Central memory CD8-positive, alpha-beta T cell (primary cell): ENCODE results near the gene LSM10.
A peak's percentile ranks its signal among the peaks of the same experiment; 100 is the strongest.

Experiments
- ATAC-seq: fragments of 150-1000 bp; cut with Tn5 transposase; replicated peaks from 2 replicates; pipeline ENCODE4 v1.10.0; 2022; ENCODE audit warnings: mild to moderate bottlenecking, moderate FRiP score, moderate number of reproducible peaks; ENCODE audit not compliant: poor library complexity, severe bottlenecking; ENCODE audit errors: extremely low read depth
- DNase-seq, 2 donors: peaks; one replicate each; pipeline ENCODE4 v3.0.0; 2021; ENCODE audit warnings: low spot score in 2 of 2
- H3K27ac Mint-ChIP-seq: one replicate; pipeline ENCODE4 v1.8.0; 2022; ENCODE audit warnings: low read depth, mild to moderate bottlenecking, moderate library complexity, mixed read lengths
- H3K27me3 Mint-ChIP-seq: one replicate; pipeline ENCODE4 v1.8.0; 2022; ENCODE audit warnings: mixed read lengths
- H3K36me3 Mint-ChIP-seq: one replicate; pipeline ENCODE4 v1.8.0; 2022; ENCODE audit warnings: mild to moderate bottlenecking, moderate library complexity, mixed read lengths; ENCODE audit not compliant: insufficient read depth
- H3K4me1 Mint-ChIP-seq: one replicate; pipeline ENCODE4 v1.8.0; 2022; ENCODE audit warnings: mixed read lengths
- H3K4me3 Mint-ChIP-seq: one replicate; pipeline ENCODE4 v1.8.0; 2022; ENCODE audit warnings: mild to moderate bottlenecking, moderate library complexity, mixed read lengths
- H3K9me3 Mint-ChIP-seq: one replicate; pipeline ENCODE4 v1.8.0; 2022; ENCODE audit warnings: mixed read lengths

LSM10 gene

DNA sequence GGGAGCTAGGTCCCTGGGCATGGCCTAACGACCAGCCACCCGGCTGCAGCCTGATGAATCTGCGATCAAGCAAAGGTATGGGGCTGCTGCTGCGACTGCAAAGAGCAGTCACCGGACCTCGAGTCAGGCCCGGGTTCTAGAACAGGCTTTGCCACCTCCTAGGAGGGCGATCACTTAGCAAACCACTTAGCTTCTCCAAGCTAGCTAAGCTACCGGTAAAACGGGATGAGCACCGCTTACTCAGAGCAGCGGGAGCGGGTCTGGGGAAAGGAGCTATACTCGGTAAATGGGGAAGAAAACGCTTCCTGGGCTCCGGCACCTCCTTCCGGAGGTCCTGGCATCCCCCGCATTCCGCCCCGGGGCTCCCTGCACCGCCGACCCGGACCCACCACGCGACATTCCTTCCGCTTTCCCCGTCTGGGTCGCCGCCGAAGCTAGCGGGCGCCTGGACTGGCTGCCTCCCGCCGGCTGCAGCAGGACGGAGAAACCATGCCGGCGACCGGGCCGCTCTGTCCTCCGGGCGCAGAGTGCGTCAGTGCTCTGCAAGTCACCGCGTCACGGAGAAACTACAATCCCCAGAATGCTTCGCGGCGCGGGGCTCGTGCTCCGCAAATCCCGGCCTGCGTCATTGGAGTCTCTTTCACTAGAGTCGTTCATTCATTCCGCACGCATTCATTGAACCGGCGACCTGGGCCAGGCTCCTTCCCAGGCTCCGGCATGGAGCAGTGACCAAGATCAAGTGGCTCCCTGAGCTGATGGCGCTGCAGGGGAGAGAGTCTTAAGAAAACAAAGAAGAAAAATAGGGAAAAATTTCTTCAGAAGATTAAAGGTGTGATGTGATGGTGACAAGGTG is at the start of gene LSM10:
LSM10 (minus strand) TSS at position 531 of the 853 bp plus-strand sequence. CDS start 3,779 bp downstream, outside the sequence.
- H3K9me3 Mint-ChIP-seq = no peaks in the 10 kb centered on the region
- H3K36me3 Mint-ChIP-seq = peaks cover 25% of the 10 kb centered on the region
- H3K4me3 Mint-ChIP-seq = peak within 1 kb of the TSS; percentile 99
- ATAC-seq (peak; percentile 91), DNase-seq (peak; percentile 78 to 80)
- peaks cover 26% of the 10 kb centered on the region for H3K4me1 Mint-ChIP-seq
- H3K27ac Mint-ChIP-seq = peak within 1 kb of the TSS; percentile 99
- H3K27me3 Mint-ChIP-seq = no peaks in the 10 kb centered on the region

DNA sequence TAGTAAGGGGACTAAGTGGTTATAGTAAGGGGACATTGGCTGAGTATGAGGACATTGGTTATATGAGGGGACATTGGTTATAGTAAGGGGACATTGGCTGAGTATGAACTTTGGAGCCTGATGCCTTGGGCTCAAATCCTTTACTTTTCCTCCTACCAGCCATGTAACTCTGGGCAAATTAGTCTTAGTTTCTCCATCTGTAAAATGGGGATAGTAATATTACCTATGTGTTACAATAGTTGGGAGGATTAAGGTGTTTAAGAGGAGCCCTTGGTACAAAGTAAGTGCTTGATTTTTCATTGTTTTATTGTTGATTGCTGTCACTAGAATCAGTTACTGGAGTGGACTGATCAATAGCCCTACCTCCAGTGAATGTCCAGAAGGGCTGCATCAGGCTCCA is 49.7 kb upstream of the LSM10 start:
- DNase-seq (no peak), ATAC-seq (no peak)
- Mint-ChIP-seq H3K27me3 (no peaks in the 10 kb centered on the region), H3K27ac (no peak overlapping the region), H3K36me3 (peaks cover 13% of the 10 kb centered on the region), H3K4me1 (peaks cover 17% of the 10 kb centered on the region), H3K9me3 (no peaks in the 10 kb centered on the region), H3K4me3 (no peak overlapping the region)

DNA sequence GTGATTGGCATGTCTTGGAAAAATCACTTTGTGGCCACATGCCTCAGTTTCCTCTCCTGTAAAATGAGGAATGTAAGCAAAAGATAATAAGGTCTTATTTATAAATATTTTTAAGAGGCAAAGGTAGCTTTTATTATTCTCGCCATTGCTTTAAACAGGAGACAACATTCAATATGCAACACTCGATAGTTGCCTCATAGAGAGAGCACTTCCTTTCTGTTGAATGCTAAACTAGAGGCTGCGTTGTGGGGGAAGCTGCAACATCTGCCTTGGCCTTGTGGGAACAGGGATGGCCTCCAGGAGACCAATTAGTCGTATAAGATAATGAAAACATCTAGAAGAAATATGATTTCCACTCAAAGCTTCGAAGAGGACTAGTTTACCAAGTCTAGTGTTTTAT is 49.0 kb upstream of the LSM10 start:
- no peaks in the 10 kb centered on the region for H3K27me3 Mint-ChIP-seq

DNA sequence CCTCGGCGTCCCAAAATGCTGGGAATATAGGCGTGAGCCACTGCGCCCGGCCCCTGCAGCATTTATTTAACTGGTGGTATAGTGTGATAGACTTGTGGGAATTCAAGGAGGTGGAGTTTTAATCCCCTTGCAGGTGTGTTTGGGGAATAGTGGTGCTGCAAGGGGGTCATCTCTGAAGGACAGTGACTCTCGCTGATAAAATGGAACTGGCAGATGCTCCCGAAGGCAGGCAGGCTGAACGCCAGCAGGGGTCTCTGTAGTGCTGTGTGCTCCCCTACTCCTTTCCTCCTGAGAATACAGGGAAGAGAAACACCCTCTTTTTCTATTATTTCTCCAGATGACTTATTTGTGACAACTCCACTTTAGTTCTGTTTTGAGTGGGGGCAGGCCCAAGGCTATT is 48.6 kb upstream of the LSM10 start:
- no peaks in the 10 kb centered on the region for H3K9me3 Mint-ChIP-seq
- H3K4me1 Mint-ChIP-seq = peaks cover 11% of the 10 kb centered on the region
- no peak for DNase-seq
- H3K27me3 Mint-ChIP-seq = no peaks in the 10 kb centered on the region
- no peak overlapping the region for H3K27ac Mint-ChIP-seq
- H3K36me3 Mint-ChIP-seq = peaks cover 9% of the 10 kb centered on the region
- ATAC-seq = no peak
- no peak overlapping the region for H3K4me3 Mint-ChIP-seq

More for the DNA sequence above, 49.0 kb upstream of the LSM10 start:
- H3K4me1 Mint-ChIP-seq = peaks cover 15% of the 10 kb centered on the region
- ATAC-seq (no peak), DNase-seq (no peak)
- peaks cover 13% of the 10 kb centered on the region for H3K36me3 Mint-ChIP-seq
- no peak overlapping the region for H3K27ac Mint-ChIP-seq
- no peak overlapping the region for H3K4me3 Mint-ChIP-seq
- H3K9me3 Mint-ChIP-seq = no peaks in the 10 kb centered on the region

DNA sequence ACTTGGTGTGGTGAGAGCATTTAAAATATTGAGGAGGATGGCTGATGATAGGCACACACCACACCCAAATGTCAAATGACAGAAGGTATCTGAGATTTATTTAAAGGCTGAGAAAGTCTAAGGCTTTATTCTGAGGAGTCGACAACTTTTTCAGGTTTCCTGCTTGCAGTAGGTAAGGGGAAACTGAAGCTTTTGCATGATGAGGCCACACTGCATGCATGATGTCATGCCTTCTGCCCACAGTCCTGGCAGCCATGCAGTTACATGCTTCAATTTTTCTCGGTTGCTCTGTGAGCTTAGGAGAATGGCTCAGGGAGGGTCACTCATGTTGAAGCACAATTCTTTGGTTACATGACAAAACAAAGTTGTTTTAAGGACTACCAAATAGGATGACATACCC is 45.6 kb upstream of the LSM10 start:
- no peak for ATAC-seq
- H3K27me3 Mint-ChIP-seq = no peaks in the 10 kb centered on the region
- H3K27ac Mint-ChIP-seq = no peak overlapping the region
- no peaks in the 10 kb centered on the region for H3K4me1 Mint-ChIP-seq
- no peaks in the 10 kb centered on the region for H3K36me3 Mint-ChIP-seq
- H3K4me3 Mint-ChIP-seq = no peak overlapping the region
- no peaks in the 10 kb centered on the region for H3K9me3 Mint-ChIP-seq
- DNase-seq = no peak

DNA sequence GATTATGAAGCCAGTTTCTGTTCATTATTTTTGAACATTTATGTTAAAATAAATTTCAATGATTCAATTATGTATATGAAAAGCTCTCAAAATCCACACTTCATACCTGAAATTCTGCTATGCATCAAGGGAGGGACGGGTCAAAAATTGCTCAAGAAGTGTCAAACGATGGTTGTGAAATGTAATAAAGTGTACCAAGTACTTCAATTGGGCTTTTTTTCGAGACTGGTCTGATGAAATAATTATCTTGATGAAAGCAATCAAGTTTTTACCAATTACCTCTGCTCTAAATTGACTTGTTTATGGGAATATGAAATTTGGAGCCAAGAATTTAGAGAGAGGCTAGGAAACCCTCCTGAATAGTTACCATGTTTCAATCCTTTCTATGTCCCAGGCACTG is 44.6 kb upstream of the LSM10 start:
- no peak overlapping the region for H3K27ac Mint-ChIP-seq
- H3K4me3 Mint-ChIP-seq = no peak overlapping the region
- no peaks in the 10 kb centered on the region for H3K27me3 Mint-ChIP-seq
- no peaks in the 10 kb centered on the region for H3K36me3 Mint-ChIP-seq
- ATAC-seq (no peak), DNase-seq (no peak)
- H3K4me1 Mint-ChIP-seq = no peaks in the 10 kb centered on the region
- H3K9me3 Mint-ChIP-seq = no peaks in the 10 kb centered on the region

DNA sequence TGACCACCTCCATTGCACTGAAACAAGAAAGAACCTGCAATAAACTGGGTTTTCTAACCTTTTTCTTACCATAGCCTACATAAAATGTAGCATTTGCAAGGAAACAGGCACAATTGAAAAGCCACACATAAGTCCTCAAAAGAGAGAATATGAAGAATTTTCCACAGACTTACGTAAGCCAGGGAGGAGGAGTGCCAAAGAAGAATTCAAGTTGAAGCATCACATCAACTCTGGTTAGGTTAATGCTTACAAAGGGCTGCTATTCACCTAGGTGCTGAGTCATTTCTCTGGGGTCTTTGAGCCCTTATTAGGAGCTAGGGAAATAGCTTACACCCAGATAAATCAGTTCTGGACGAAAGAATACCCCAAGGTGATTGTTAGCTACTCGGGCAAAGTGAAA is 42.9 kb upstream of the LSM10 start:
- no peak for ATAC-seq
- no peak overlapping the region for H3K4me3 Mint-ChIP-seq
- H3K4me1 Mint-ChIP-seq = no peaks in the 10 kb centered on the region
- no peaks in the 10 kb centered on the region for H3K9me3 Mint-ChIP-seq
- no peaks in the 10 kb centered on the region for H3K36me3 Mint-ChIP-seq
- H3K27ac Mint-ChIP-seq = no peak overlapping the region
- no peaks in the 10 kb centered on the region for H3K27me3 Mint-ChIP-seq
- DNase-seq = no peak

DNA sequence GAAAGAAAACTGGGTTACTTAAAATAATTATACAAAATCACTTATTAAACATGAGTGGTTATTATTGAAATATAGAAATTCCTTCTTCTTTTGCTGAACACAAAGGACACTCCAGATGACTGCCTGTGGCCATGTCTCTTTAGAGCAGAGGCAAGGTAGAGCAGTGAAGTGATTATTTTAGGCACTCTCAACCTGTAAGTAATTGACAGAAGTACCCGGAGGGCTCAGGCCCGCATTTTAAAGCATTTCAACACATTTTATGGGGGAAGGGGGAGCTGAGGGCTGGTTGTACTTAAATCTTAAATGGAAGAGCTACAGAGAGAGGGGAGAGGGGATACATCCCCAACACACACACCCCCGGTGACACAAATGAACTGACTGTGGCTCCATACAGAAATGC is 42.3 kb upstream of the LSM10 start:
- no peak overlapping the region for H3K27ac Mint-ChIP-seq
- no peak overlapping the region for H3K4me3 Mint-ChIP-seq
- DNase-seq (no peak), ATAC-seq (no peak)
- H3K9me3 Mint-ChIP-seq = no peaks in the 10 kb centered on the region
- no peaks in the 10 kb centered on the region for H3K4me1 Mint-ChIP-seq
- no peaks in the 10 kb centered on the region for H3K27me3 Mint-ChIP-seq
- H3K36me3 Mint-ChIP-seq = no peaks in the 10 kb centered on the region

DNA sequence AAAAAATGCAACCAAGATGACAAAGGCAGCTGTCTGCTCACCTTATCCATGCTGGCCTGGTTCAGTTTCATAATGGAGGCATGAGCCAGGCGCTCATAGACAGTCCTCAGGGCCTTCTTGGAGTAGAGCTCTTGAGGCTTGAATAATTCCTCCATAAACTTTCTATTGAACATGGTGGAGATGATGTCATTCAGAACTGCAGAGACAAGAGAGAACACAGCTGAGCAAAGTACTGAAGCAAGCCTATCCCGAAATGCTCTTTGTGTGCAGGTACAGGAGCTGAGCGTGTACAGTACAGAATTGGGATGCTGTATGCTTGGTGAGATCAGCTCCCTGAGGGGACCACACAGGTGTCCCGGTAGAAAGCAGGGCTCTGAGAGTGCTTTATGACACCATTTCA is 41.0 kb upstream of the LSM10 start:
- Mint-ChIP-seq H3K4me1 (no peaks in the 10 kb centered on the region), H3K36me3 (no peaks in the 10 kb centered on the region), H3K4me3 (no peak overlapping the region), H3K27ac (no peak overlapping the region), H3K9me3 (no peaks in the 10 kb centered on the region), H3K27me3 (no peaks in the 10 kb centered on the region)
- ATAC-seq = no peak
- no peak for DNase-seq

DNA sequence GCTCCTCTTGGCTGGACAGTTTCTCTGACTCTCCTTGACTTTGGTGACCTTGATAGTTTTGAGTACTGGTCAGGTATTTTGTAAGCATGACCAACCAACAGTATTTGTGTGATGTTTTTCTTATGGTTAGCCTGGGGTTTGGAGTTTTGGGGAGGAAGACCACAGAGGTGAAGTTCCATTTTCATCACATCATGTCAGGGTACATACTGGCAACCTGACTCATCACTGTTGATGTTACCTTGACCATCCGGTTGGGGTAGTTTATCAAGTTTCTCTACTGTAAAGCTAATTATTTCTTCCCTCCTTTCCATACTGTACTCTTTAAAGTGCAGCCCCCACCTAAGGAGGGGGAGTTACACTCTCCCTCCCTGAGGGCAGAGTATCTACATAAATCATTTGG is 39.1 kb upstream of the LSM10 start:
- Mint-ChIP-seq H3K4me3 (no peak overlapping the region), H3K27me3 (no peaks in the 10 kb centered on the region), H3K27ac (no peak overlapping the region), H3K4me1 (no peaks in the 10 kb centered on the region), H3K36me3 (no peaks in the 10 kb centered on the region), H3K9me3 (no peaks in the 10 kb centered on the region)
- no peak for ATAC-seq
- no peak for DNase-seq

DNA sequence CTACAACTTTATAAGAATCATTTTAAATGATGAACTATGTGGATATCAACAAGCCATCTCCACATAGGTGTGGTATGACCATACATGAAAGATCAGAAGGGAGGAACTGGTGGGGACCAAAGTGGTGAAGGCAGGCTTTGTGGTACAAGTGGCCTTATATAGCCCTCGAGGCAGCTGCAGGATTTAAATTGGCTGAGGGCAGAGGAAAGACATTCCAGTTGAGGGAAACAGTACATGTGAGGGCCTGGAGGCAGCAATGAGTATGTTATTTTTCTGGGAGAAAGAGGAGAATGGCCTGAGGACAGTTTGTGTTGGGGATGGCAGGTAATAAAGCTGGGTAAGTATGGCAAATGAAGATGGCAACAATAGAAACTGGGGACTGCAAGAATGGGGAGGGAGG is 35.4 kb upstream of the LSM10 start:
- no peaks in the 10 kb centered on the region for H3K27me3 Mint-ChIP-seq
- H3K27ac Mint-ChIP-seq = no peak overlapping the region
- no peaks in the 10 kb centered on the region for H3K36me3 Mint-ChIP-seq
- no peak for DNase-seq
- no peaks in the 10 kb centered on the region for H3K9me3 Mint-ChIP-seq
- ATAC-seq = no peak
- no peaks in the 10 kb centered on the region for H3K4me1 Mint-ChIP-seq
- H3K4me3 Mint-ChIP-seq = no peak overlapping the region

DNA sequence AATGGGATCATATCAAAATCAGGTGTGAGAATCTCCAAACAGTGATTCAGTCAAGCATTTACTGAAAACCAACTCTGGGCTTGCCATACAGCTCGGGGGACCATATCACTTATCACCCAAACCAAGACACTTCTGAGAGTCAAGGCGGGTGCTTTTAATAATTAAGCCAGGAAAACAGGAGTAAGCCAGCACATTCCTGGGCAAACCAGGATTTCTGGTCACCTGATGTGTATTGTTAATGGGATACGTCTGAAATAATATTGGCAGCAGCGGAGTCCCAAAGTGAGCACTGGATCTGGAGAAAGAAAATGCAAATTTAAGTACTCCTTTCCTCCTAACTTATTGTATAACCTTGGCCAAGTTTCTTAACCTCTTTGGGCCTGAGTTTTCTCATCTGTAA is 34.9 kb upstream of the LSM10 start:
- DNase-seq = no peak
- H3K4me3 Mint-ChIP-seq = no peak overlapping the region
- H3K36me3 Mint-ChIP-seq = no peaks in the 10 kb centered on the region
- no peaks in the 10 kb centered on the region for H3K9me3 Mint-ChIP-seq
- no peak overlapping the region for H3K27ac Mint-ChIP-seq
- ATAC-seq = no peak
- H3K27me3 Mint-ChIP-seq = no peaks in the 10 kb centered on the region
- no peaks in the 10 kb centered on the region for H3K4me1 Mint-ChIP-seq

DNA sequence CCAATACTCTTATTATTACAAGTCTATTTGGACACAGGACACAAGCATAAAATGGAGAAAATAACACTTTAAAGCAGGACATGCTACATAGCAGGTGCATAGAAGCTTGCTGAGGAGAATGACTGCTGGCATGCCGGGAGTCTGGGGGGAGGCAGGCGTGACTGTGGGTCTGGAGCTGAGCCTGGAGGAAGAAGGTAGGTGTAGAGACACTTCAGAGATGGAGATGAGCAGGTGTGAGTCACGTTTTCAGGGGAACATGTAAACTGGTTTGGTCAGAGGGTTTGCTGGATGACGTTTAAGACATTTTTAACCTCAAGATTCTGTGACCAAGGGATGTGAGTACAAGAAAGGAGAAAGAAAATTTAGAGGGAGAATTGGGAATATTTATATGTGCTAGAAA is 28.1 kb upstream of the LSM10 start:
- H3K4me1 Mint-ChIP-seq = peaks cover 7% of the 10 kb centered on the region

More for the DNA sequence above, 28.1 kb upstream of the LSM10 start:
- Mint-ChIP-seq H3K9me3 (no peaks in the 10 kb centered on the region), H3K4me3 (no peak overlapping the region), H3K27ac (no peak overlapping the region), H3K36me3 (no peaks in the 10 kb centered on the region), H3K27me3 (no peaks in the 10 kb centered on the region)
- DNase-seq (no peak), ATAC-seq (no peak)
